Left lung (tissue), 10 donors: ENCODE measurements around the gene CCDC197. TPM values are rescaled to one million over a fixed set of nuclear protein-coding genes. Genes with fewer than 3 reads are reported as not detected.

ENCODE experiments used
- ATAC-seq: fragments of 200-7000 bp; cut with Tn5 transposase; one replicate; pipeline ENCODE4 v1.9.1; 2020; ENCODE audit warnings: moderate library complexity
- DNase-seq, 4 donors: peaks; one replicate each; pipeline ENCODE4 v3.0.0-alpha.2; 2013 to 2020
- H3K27ac ChIP-seq, 2 donors: fragments of 200-600 bp; sonication (generic) in 1 of 2; one replicate each; pipeline versions ENCODE4 v1.5.0 to v1.8.0; 2020 to 2021
- H3K27me3 ChIP-seq, 2 donors: fragments of 200-600 bp; sonication (generic) in 1 of 2; one replicate each; pipeline versions ENCODE4 v1.5.0 to v1.8.0; 2020 to 2021
- H3K36me3 ChIP-seq, 2 donors: fragments of 200-600 bp; sonication (generic) in 1 of 2; one replicate each; pipeline versions ENCODE4 v1.5.0 to v1.8.0; 2020 to 2021
- H3K4me1 ChIP-seq, 2 donors: fragments of 200-600 bp; one replicate each; pipeline ENCODE4 v1.8.0; 2021
- H3K4me3 ChIP-seq, 2 donors: fragments of 200-600 bp; sonication (generic) in 1 of 2; one replicate each; pipeline versions ENCODE4 v1.5.0 to v1.8.0; 2020 to 2021; ENCODE audit warnings: mild to moderate bottlenecking in 1 of 2
- H3K9me3 ChIP-seq, 2 donors: fragments of 200-600 bp; sonication (generic) in 1 of 2; one replicate each; pipeline versions ENCODE4 v1.5.0 to v1.8.0; 2020 to 2021
- intact Hi-C, 2 donors: fragments of 100-400 bp; cut with DNase I; formaldehyde crosslinking; loops; one replicate each; pipeline versions ENCODE4 v1.11.2 to v1.14.2; 2022
- polyA plus RNA-seq, 6 donors: library from polyadenylated mRNA; unstranded; fragments of 120-200 nt; gene quantifications; one replicate each; pipeline ENCODE4 v1.2.1, GENCODE V29; 2013; ENCODE audit not compliant: insufficient read length in 6 of 6
- total RNA-seq, 2 donors: library from RNA; stranded (reverse); fragmentation: NEBNext Ultra II Directional; extraction: Animal tissue kit (Norgen Biotek cat#: 25700); gene quantifications; one replicate each; pipeline ENCODE4 v1.2.1, GENCODE V29; 2021
- TF ChIP-seq, protein P1 (sequence below), 2 donors: fragments of 200-600 bp; sonication (generic) in 1 of 2; IDR thresholded peaks; one replicate each; pipeline versions ENCODE4 v1.5.0 to v1.8.0; 2021; ENCODE audit warnings: antibody characterized with exemption in 2 of 2
- donor health status: DM: no; HTN: yes; CAD: no.
- donor health status: DM: no; HTN: no; CAD: no.

CCDC197 gene
- total and polyA plus RNA-seq, 8 donors: not detected

DNA sequence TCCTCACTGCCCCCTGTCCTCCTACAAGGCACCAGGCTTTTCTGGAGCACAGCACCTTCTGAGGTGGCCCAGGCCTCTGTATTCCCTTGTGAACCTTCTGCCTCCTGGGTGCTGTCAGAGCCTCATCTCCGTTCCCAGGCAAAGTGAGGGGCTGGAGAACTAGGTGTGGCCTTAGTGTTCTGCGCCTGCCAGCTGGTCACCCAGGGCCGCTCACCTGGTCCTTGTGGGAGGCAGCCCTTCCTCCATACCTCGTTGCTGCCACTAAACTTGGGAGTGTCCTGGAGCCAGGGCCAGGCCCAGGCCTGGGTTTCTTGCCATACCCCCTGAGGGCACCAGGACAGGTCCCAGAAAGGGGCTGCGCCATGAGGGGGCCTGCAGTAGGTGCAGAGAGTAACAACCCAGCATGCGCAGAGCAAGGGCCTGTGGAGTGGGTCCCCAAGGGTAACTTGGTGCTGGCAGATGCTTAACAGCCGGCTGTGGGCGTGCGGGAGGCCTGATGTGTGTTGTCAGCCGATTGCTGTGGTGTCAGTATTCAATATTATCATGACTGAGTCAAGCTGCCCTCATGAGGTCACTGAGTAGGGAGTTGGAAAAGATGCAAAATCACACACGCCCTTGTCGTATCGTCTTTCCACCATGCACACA, 46.1 kb downstream of the CCDC197 start:
- intact Hi-C loops: loop anchor here in 1 of 2 donors (10.0 kb wide), 1 partner anchor 92 kb away; no protein-coding TSS in a partner anchor
- Histone ChIP-seq H3K36me3 (peaks cover 0 to 49% of the 10 kb centered on the region in 2 donors), H3K4me1 (peaks cover 3% of the 10 kb centered on the region in 2 donors), H3K27ac (no peak overlapping the region), H3K4me3 (no peak overlapping the region), H3K9me3 (no peaks in the 10 kb centered on the region), H3K27me3 (no peaks in the 10 kb centered on the region)
- TF ChIP-seq, protein P1, sequence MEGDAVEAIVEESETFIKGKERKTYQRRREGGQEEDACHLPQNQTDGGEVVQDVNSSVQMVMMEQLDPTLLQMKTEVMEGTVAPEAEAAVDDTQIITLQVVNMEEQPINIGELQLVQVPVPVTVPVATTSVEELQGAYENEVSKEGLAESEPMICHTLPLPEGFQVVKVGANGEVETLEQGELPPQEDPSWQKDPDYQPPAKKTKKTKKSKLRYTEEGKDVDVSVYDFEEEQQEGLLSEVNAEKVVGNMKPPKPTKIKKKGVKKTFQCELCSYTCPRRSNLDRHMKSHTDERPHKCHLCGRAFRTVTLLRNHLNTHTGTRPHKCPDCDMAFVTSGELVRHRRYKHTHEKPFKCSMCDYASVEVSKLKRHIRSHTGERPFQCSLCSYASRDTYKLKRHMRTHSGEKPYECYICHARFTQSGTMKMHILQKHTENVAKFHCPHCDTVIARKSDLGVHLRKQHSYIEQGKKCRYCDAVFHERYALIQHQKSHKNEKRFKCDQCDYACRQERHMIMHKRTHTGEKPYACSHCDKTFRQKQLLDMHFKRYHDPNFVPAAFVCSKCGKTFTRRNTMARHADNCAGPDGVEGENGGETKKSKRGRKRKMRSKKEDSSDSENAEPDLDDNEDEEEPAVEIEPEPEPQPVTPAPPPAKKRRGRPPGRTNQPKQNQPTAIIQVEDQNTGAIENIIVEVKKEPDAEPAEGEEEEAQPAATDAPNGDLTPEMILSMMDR (IDR thresholded peaks at IDR 0.05): no peak
- no peak for ATAC-seq
- no peak for DNase-seq

DNA sequence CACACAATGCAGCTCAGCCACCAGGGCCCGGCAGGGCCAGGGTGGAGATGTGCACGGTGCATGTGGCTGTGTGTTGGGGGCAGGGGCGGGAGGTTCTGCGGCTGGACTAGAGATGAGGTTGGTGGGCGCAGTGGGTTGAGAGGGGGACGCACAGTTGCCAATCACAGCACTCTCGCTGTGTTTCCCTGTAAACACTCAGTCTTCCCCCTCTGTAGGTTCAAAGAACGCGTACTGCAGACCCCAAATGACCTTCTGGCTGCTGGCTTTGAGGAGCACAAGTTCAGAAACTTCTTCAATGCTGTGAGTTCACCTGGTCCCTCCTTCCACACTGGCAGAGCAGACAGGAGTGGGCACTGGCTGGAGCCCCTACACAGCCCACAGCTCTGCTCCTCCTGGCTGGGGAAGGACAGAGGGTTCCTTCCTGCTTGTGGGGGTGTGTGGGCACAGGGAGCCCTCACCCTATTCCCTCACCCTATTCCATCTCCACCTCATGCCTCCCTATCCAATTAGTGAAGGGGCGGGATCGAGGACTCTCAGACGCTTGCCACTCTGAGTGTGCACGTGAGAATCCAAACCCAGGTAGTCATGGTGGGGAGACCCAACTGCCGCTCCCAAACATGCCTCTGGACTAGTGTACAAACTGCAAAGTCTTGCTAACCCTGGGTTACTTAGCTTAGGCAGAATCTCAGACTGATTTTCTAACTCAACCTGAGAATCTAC, 46.8 kb downstream of the CCDC197 start:
- no peaks in the 10 kb centered on the region for H3K9me3 ChIP-seq
- H3K36me3 ChIP-seq: peaks cover 0 to 55% of the 10 kb centered on the region in 2 donors
- H3K4me3 ChIP-seq: no peak overlapping the region
- no peaks in the 10 kb centered on the region for H3K27me3 ChIP-seq
- intact Hi-C loops: loop anchor here in 1 of 2 donors (10.0 kb wide), 1 partner anchor 91 kb away; no protein-coding TSS in a partner anchor
- DNase-seq: no peak
- TF ChIP-seq, protein P1 (IDR thresholded peaks at IDR 0.05): no peak
- ATAC-seq: no peak
- H3K27ac ChIP-seq: no peak overlapping the region
- H3K4me1 ChIP-seq: peaks cover 3% of the 10 kb centered on the region in 2 donors

DNA sequence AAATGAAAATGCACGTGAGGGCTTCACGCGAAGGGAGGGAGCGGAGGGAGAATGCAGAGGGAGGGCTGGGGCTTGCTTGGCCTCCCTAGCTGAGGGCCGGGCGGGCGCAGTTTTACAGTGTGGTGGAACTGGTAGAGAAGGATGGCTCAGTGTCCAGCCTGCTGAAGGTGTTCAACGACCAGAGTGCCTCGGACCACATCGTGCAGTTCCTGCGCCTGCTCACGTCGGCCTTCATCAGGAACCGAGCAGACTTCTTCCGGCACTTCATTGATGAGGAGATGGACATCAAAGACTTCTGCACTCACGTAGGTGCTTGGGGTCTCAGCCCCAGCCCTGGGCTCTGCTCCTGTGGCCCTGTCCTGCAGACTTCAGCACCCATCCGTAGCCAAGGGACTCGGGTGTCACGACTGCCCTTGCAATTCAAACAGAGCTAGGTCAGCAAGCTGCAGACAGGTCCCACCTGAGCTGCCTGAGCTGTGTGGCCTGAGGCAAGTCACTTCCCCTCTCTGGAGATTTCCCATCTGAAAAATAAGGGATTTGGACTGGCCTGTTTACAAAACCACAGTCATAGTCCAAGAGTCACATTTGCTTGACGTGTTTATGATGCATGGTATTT, 47.5 kb downstream of the CCDC197 start:
- TF ChIP-seq, protein P1 (IDR thresholded peaks at IDR 0.05): no peak
- Histone ChIP-seq H3K27me3 (no peaks in the 10 kb centered on the region), H3K27ac (no peak overlapping the region), H3K9me3 (no peaks in the 10 kb centered on the region), H3K4me1 (peaks cover 3% of the 10 kb centered on the region in 2 donors), H3K4me3 (no peak overlapping the region), H3K36me3 (peaks cover 0 to 62% of the 10 kb centered on the region in 2 donors)
- DNase-seq (no peak), ATAC-seq (no peak)
- intact Hi-C loops: loop anchor here in 1 of 2 donors (10.0 kb wide), 1 partner anchor 90 kb away; no protein-coding TSS in a partner anchor

DNA sequence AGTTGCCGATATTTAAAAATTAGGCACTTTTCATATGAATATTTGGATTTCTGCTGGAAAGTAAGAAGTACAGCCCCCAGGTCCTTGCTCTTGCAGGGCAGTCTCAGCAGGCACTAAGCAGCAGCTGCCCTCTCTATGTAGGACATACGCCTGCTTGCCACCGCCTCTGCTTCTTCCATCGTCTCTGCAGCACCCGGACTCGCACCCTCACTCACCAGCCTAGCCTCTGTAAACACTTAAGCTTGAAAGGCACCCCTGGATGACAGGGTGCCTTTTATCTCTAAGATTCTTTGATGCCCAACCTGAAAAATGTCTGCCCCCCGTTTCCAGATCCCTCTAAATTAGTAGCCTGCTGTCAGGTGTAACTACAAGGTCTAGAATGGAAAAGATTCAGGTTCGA, 48.0 kb downstream of the CCDC197 start:
- no peak overlapping the region for H3K4me3 ChIP-seq
- intact Hi-C loops: loop anchor here in 1 of 2 donors (10.0 kb wide), 1 partner anchor 90 kb away; no protein-coding TSS in a partner anchor
- H3K27me3 ChIP-seq: no peaks in the 10 kb centered on the region
- ATAC-seq (no peak), DNase-seq (no peak)
- H3K36me3 ChIP-seq: peaks cover 0 to 67% of the 10 kb centered on the region in 2 donors
- H3K27ac ChIP-seq: no peak overlapping the region
- no peaks in the 10 kb centered on the region for H3K9me3 ChIP-seq
- TF ChIP-seq, protein P1 (IDR thresholded peaks at IDR 0.05): no peak
- peaks cover 3% of the 10 kb centered on the region in 2 donors for H3K4me1 ChIP-seq
